ENCODE data around the gene PIP5K1B.

Gene PIP5K1B

DNA sequence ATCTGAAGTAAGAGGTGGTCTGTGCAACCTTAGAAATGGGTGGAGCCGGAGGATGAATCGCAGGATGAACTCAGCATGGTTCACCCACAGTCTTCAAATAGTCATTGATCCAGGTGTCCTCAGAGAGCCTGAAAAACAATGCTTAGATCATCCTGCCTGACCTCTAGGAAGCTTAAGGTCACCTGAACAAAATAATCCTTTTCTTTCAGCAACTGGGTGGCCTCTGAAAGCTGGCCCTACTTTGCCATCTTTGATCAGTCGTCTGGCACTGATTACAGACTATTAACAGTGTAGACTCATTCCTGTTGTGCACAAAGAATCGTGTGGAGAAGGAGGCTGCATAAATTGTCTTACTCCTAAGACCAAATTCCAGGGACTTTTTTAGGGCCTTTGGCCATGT, 50.7 kb downstream of the PIP5K1B start:
- no peaks in the 10 kb centered on the region for H3K36me3 ChIP-seq (ENCODE audit: insufficient read depth, low read length)
- no peaks in the 10 kb centered on the region for H3F3A ChIP-seq (ENCODE audit: low read depth)
- no peak overlapping the region for H3K4me2 ChIP-seq (ENCODE audit: low read depth, low read length, poor library complexity, severe bottlenecking)
- H3K4me1 ChIP-seq (ENCODE audit: insufficient read depth, low read length, poor library complexity, severe bottlenecking), result peaks cover 3% of the 10 kb centered on the region
- no peaks in the 10 kb centered on the region for H3K9me2 ChIP-seq (replicated peaks; ENCODE audit: low read depth, low read length)
- no peak overlapping the region for H3K4me3 ChIP-seq (ENCODE audit: low read length, poor library complexity, severe bottlenecking)
- H3K9ac ChIP-seq (ENCODE audit: low read depth, low read length, poor library complexity, severe bottlenecking), result no peak overlapping the region
- no peaks in the 10 kb centered on the region for H3K27me3 ChIP-seq (ENCODE audit: insufficient read depth, low read length, poor library complexity, severe bottlenecking)
- TF ChIP-seq, protein P1, sequence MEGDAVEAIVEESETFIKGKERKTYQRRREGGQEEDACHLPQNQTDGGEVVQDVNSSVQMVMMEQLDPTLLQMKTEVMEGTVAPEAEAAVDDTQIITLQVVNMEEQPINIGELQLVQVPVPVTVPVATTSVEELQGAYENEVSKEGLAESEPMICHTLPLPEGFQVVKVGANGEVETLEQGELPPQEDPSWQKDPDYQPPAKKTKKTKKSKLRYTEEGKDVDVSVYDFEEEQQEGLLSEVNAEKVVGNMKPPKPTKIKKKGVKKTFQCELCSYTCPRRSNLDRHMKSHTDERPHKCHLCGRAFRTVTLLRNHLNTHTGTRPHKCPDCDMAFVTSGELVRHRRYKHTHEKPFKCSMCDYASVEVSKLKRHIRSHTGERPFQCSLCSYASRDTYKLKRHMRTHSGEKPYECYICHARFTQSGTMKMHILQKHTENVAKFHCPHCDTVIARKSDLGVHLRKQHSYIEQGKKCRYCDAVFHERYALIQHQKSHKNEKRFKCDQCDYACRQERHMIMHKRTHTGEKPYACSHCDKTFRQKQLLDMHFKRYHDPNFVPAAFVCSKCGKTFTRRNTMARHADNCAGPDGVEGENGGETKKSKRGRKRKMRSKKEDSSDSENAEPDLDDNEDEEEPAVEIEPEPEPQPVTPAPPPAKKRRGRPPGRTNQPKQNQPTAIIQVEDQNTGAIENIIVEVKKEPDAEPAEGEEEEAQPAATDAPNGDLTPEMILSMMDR (conservative IDR thresholded peaks at IDR 0.05; ENCODE audit: low read length), result no peak
- no peak for TF ChIP-seq EZH2phosphoT487 (IDR thresholded peaks at IDR 0.05; ENCODE audit: borderline replicate concordance)
- H2AFZ ChIP-seq (ENCODE audit: low read length), result no peak overlapping the region
- H4K20me1 ChIP-seq (ENCODE audit: insufficient read depth, low read length, poor library complexity, severe bottlenecking), result no peaks in the 10 kb centered on the region
- no peaks in the 10 kb centered on the region for H3K79me2 ChIP-seq (ENCODE audit: insufficient read depth, low read length)
- peaks cover 7% of the 10 kb centered on the region; the same call in 1 of the 2 replicates for H3K9me3 ChIP-seq (ENCODE audit: insufficient read depth, low read depth, low read length)

- TF ChIP-seq EZH2phosphoT487 (IDR thresholded peaks at IDR 0.05; ENCODE audit: borderline replicate concordance), result no peak
- TF ChIP-seq, protein P1 (conservative IDR thresholded peaks at IDR 0.05; ENCODE audit: low read length), result no peak
- Histone ChIP-seq H3K4me2 (ENCODE audit: low read depth, low read length, poor library complexity, severe bottlenecking) (no peak overlapping the region), H4K20me1 (ENCODE audit: insufficient read depth, low read length, poor library complexity, severe bottlenecking) (no peaks in the 10 kb centered on the region), H3K27me3 (ENCODE audit: insufficient read depth, low read length, poor library complexity, severe bottlenecking) (no peaks in the 10 kb centered on the region), H3K4me1 (ENCODE audit: insufficient read depth, low read length, poor library complexity, severe bottlenecking) (peaks cover 18% of the 10 kb centered on the region), H3K4me3 (ENCODE audit: low read length, poor library complexity, severe bottlenecking) (no peak overlapping the region), H2AFZ (ENCODE audit: low read length) (no peak overlapping the region), H3K79me2 (ENCODE audit: insufficient read depth, low read length) (no peaks in the 10 kb centered on the region), H3K9me2 (replicated peaks; ENCODE audit: low read depth, low read length) (no peaks in the 10 kb centered on the region), H3K36me3 (ENCODE audit: insufficient read depth, low read length) (no peaks in the 10 kb centered on the region), H3K9ac (ENCODE audit: low read depth, low read length, poor library complexity, severe bottlenecking) (no peak overlapping the region), H3K9me3 (ENCODE audit: insufficient read depth, low read depth, low read length) (peaks cover 7% of the 10 kb centered on the region; the same call in 1 of the 2 replicates), H3F3A (ENCODE audit: low read depth) (no peaks in the 10 kb centered on the region)
Measured at GRCh38 chr9:68759981-68760673, 55.1 kb downstream of the PIP5K1B start.

DNA sequence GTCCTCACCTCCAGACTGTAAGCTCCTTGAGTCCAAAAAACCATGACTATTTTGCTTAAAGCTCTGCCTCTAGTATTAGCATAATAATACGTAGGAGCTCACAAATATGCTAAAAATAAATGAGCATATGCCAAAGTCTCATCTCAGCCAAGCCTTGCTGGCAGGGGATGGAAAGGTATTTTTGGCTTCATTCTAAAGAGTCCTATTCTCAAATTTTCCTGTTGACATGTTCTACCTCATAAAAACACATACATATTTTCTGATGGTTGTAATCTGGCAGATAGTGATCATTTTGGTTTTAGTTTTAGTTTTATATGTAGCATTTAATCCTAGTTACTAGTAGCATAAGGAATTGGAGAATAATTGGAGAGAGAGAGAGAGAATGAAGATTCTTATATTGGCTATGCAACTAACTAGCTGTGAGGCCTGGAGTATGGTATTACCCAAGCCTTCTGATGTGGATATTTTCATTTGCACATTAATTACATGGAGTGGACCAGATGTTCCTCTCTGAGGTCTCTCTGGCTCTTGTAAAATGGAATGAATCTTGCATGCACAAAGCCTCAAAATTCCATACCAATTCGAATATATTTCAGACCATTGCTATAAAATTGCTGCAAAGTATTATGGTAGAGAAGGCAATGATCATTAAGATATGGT, 55.8 kb downstream of the PIP5K1B start:
- Histone ChIP-seq H3F3A (ENCODE audit: low read depth) (no peaks in the 10 kb centered on the region), H2AFZ (ENCODE audit: low read length) (no peak overlapping the region), H3K79me2 (ENCODE audit: insufficient read depth, low read length) (no peaks in the 10 kb centered on the region), H3K36me3 (ENCODE audit: insufficient read depth, low read length) (no peaks in the 10 kb centered on the region), H3K9me3 (ENCODE audit: insufficient read depth, low read depth, low read length) (peaks cover 7% of the 10 kb centered on the region; the same call in 1 of the 2 replicates), H4K20me1 (ENCODE audit: insufficient read depth, low read length, poor library complexity, severe bottlenecking) (no peaks in the 10 kb centered on the region), H3K4me3 (ENCODE audit: low read length, poor library complexity, severe bottlenecking) (no peak overlapping the region), H3K9me2 (replicated peaks; ENCODE audit: low read depth, low read length) (no peaks in the 10 kb centered on the region), H3K4me1 (ENCODE audit: insufficient read depth, low read length, poor library complexity, severe bottlenecking) (peaks cover 18% of the 10 kb centered on the region), H3K4me2 (ENCODE audit: low read depth, low read length, poor library complexity, severe bottlenecking) (no peak overlapping the region), H3K9ac (ENCODE audit: low read depth, low read length, poor library complexity, severe bottlenecking) (no peak overlapping the region), H3K27me3 (ENCODE audit: insufficient read depth, low read length, poor library complexity, severe bottlenecking) (no peaks in the 10 kb centered on the region)
- no peak for TF ChIP-seq EZH2phosphoT487 (IDR thresholded peaks at IDR 0.05; ENCODE audit: borderline replicate concordance)
- TF ChIP-seq, protein P1 (conservative IDR thresholded peaks at IDR 0.05; ENCODE audit: low read length), result no peak

Data from Loucy (cell line).